GM12801 (cell line): ENCODE measurements around the gene NUDT17.

ENCODE experiments used
- CTCF ChIP-seq: IDR thresholded peaks from one replicate; pipeline ENCODE4 v1.5.1; 2011; ENCODE audit warnings: control low read depth; ENCODE audit not compliant: insufficient read length; ENCODE audit errors: extremely low read depth

NUDT17 gene

GRCh38 chr1:145823565-145824498 is 21.6 kb upstream of the NUDT17 start, which contains the start of the genes POLR3C and RNF115:
TSS of gene POLR3C (plus strand) at chr1:145824200. CDS start at chr1:145825777, 1,577 bp downstream.
TSS of gene RNF115 (minus strand) at chr1:145824095. CDS start at chr1:145823873, 222 bp downstream.
- no peak for TF ChIP-seq CTCF

GRCh38 chr1:145824499-145824842 is 21.0 kb upstream of the NUDT17 start:
- no peak for TF ChIP-seq CTCF

GRCh38 chr1:145826030-145826429 is 19.4 kb upstream of the NUDT17 start:
- no peak for TF ChIP-seq CTCF

GRCh38 chr1:145827966-145828365 is 17.5 kb upstream of the NUDT17 start:
- TF ChIP-seq CTCF, result no peak

- no peak for TF ChIP-seq CTCF
Observed at GRCh38 chr1:145828367-145829026, 16.9 kb upstream of the NUDT17 start.

GRCh38 chr1:145837656-145838055 is 7.8 kb upstream of the NUDT17 start:
- TF ChIP-seq CTCF, result no peak

GRCh38 chr1:145843031-145843430 is 2.4 kb upstream of the NUDT17 start:
- TF ChIP-seq CTCF, result no peak
